Measurements from ENCODE around the gene TTC31.

Gene TTC31

DNA sequence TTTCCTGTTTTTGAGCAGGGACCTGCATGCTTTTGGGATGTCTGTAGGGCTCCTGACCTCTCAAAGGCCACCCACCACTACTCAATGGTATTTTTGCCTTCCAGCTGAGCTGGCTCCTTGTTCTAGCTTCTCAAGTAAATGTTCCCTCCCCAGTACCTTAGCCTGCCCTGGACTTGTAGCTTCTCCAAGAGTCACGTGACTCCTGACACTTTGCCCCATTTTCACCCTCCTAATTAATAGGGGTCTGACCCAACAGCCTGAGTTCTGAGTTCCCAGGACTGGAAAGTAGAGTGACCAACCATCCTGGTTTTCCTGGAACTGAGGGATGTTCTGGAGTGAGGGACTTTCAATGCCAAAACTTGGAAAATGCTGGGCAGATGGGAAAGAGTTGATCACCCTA lies 12.6 kb downstream of the TTC31 start:
- H3K27me3 ChIP-seq (ENCODE audit: insufficient read depth, low read length, poor library complexity) = no peaks in the 10 kb centered on the region
- no peak overlapping the region for H3K4me2 ChIP-seq (ENCODE audit: insufficient read depth, low read length)
- no peak overlapping the region for H3K4me3 ChIP-seq (ENCODE audit: low read depth in 1 of 2, low read length in 2 of 2)
- no peaks in the 10 kb centered on the region for H3K9me3 ChIP-seq (ENCODE audit: insufficient read depth, low read length, severe bottlenecking)
- DNase-seq = no peak
- no peaks in the 10 kb centered on the region for H4K20me1 ChIP-seq (ENCODE audit: insufficient read depth, low read length)
- H3K36me3 ChIP-seq (ENCODE audit: insufficient read depth, low read length) = peaks cover 40% of the 10 kb centered on the region
- no peak for TF ChIP-seq EZH2 (IDR thresholded peaks at IDR 0.05; ENCODE audit: borderline replicate concordance, low read depth, low read length, severe bottlenecking)
- TF ChIP-seq, protein P1, sequence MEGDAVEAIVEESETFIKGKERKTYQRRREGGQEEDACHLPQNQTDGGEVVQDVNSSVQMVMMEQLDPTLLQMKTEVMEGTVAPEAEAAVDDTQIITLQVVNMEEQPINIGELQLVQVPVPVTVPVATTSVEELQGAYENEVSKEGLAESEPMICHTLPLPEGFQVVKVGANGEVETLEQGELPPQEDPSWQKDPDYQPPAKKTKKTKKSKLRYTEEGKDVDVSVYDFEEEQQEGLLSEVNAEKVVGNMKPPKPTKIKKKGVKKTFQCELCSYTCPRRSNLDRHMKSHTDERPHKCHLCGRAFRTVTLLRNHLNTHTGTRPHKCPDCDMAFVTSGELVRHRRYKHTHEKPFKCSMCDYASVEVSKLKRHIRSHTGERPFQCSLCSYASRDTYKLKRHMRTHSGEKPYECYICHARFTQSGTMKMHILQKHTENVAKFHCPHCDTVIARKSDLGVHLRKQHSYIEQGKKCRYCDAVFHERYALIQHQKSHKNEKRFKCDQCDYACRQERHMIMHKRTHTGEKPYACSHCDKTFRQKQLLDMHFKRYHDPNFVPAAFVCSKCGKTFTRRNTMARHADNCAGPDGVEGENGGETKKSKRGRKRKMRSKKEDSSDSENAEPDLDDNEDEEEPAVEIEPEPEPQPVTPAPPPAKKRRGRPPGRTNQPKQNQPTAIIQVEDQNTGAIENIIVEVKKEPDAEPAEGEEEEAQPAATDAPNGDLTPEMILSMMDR (IDR thresholded peaks at IDR 0.05; ENCODE audit: borderline replicate concordance, extremely low read depth, low read length, poor library complexity, severe bottlenecking) = no peak
- peaks cover 22% of the 10 kb centered on the region for H3K4me1 ChIP-seq (ENCODE audit: insufficient read depth, low read length)
- no peak for ATAC-seq (ENCODE audit: insufficient read depth, low read depth)
- no peak overlapping the region for H3K27ac ChIP-seq (ENCODE audit: low read length)
- no peak overlapping the region for H2AFZ ChIP-seq (ENCODE audit: low read depth, low read length)
- H3K79me2 ChIP-seq (ENCODE audit: insufficient read depth, low read length) = peaks cover 17% of the 10 kb centered on the region
- H3K9ac ChIP-seq (ENCODE audit: low read depth, low read length) = no peak overlapping the region

DNA sequence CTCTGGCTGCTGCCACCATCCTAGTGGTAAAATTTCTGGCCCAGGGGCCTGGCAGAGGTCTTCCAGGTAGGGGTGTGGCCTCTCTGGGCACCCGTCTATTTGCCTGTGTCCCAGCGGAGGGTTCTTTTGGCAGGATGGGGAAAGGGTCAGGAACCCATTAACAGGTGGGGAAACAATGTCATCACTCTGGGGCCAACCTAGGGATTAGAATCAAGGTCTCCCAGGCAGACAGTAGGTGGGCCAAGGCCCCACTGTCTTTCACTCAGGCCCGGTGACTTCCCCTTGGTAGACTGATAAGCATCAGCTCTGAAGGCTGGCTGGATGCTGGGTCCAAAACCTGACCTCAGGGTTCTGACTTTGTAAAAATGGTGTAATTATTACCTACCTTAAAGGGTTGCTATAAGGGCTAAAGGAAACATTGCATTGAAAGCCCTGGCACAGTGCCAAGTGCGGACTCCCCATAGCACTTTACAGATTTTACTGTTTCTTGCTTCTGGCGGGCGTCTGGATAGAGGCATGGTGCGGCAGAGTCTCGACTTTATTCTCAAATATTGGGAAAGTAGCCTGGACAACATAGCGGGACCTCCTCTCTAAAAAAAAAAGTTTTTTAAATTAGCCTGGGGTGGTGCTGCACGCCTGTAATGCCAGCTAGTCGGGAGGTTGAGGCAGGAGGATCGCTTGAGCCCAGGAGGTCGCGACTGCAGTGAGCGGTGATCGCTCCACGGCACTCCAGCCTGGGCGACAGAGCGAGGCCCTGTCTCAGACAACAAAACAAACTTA lies 14.3 kb downstream of the TTC31 start:
- H4K20me1 ChIP-seq (ENCODE audit: insufficient read depth, low read length) = no peaks in the 10 kb centered on the region
- no peaks in the 10 kb centered on the region for H3K27me3 ChIP-seq (ENCODE audit: insufficient read depth, low read length, poor library complexity)
- peaks cover 22% of the 10 kb centered on the region for H3K36me3 ChIP-seq (ENCODE audit: insufficient read depth, low read length)
- peak overlapping the region; percentile 71 for H3K9ac ChIP-seq (ENCODE audit: low read depth, low read length)
- H3K4me2 ChIP-seq (ENCODE audit: insufficient read depth, low read length) = peak overlapping the region; percentile 75
- H3K27ac ChIP-seq (ENCODE audit: low read length) = peak overlapping the region; percentile 83
- DNase-seq = no peak
- TF ChIP-seq EZH2 (IDR thresholded peaks at IDR 0.05; ENCODE audit: borderline replicate concordance, low read depth, low read length, severe bottlenecking) = no peak
- TF ChIP-seq, protein P1 (IDR thresholded peaks at IDR 0.05; ENCODE audit: borderline replicate concordance, extremely low read depth, low read length, poor library complexity, severe bottlenecking) = no peak
- H3K9me3 ChIP-seq (ENCODE audit: insufficient read depth, low read length, severe bottlenecking) = no peaks in the 10 kb centered on the region
- ATAC-seq (ENCODE audit: insufficient read depth, low read depth) = peak; percentile 33
- H3K4me3 ChIP-seq (ENCODE audit: low read depth in 1 of 2, low read length in 2 of 2) = peak overlapping the region; percentile 30 to 70; a peak in 3 of 4 replicates
- H2AFZ ChIP-seq (ENCODE audit: low read depth, low read length) = peak overlapping the region; percentile 87
- H3K79me2 ChIP-seq (ENCODE audit: insufficient read depth, low read length) = peaks cover 17% of the 10 kb centered on the region
- H3K4me1 ChIP-seq (ENCODE audit: insufficient read depth, low read length) = peaks cover 22% of the 10 kb centered on the region

DNA sequence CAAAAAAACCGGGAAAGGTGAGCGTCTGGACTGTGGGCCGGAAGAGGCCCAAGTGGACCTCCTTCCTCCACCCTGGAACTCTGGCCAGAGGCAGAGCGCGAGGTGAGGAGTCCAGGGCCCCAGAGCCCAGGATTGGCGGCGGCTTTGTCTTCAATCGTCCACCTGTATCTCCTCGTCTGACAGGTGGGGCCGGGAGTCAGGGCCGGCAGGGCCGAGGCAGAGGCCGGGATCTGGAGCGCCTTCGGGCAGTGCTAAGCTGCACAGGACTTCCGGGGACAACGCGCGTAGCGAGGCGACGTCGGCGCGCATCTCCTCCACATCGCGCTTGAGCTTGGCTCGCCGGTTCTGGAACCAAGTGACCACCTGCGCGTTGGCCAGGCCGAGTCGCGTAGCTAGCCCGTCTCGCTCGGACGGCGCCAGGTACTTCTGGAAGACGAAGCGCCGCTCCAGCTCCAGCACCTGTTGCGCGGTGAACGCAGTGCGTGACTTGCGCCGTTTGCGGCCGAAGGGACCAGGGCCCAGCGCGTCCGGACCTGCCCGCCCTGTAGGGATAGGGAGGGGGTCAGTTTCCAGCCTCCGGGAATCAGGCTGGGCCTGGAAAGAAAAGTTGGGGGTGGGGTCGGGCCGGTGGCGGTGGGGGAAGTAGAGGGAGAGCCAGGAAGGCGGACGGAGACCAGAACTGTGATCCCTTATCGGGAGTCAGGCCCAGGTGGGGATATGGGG lies 15.1 kb downstream of the TTC31 start:
- ATAC-seq (ENCODE audit: insufficient read depth, low read depth) (peak; percentile 79), DNase-seq (peak; percentile 48)
- TF ChIP-seq EZH2 (IDR thresholded peaks at IDR 0.05; ENCODE audit: borderline replicate concordance, low read depth, low read length, severe bottlenecking) = no peak
- TF ChIP-seq, protein P1 (IDR thresholded peaks at IDR 0.05; ENCODE audit: borderline replicate concordance, extremely low read depth, low read length, poor library complexity, severe bottlenecking) = no peak

More for the DNA sequence above, 15.1 kb downstream of the TTC31 start:
- Histone ChIP-seq H3K9me3 (ENCODE audit: insufficient read depth, low read length, severe bottlenecking) (no peaks in the 10 kb centered on the region), H3K4me2 (ENCODE audit: insufficient read depth, low read length) (peak overlapping the region; percentile 75), H4K20me1 (ENCODE audit: insufficient read depth, low read length) (no peaks in the 10 kb centered on the region), H3K9ac (ENCODE audit: low read depth, low read length) (peak overlapping the region; percentile 71), H3K79me2 (ENCODE audit: insufficient read depth, low read length) (peaks cover 17% of the 10 kb centered on the region), H3K4me1 (ENCODE audit: insufficient read depth, low read length) (peaks cover 22% of the 10 kb centered on the region), H3K4me3 (ENCODE audit: low read depth in 1 of 2, low read length in 2 of 2) (peak overlapping the region; percentile 30 to 70; a peak in 3 of 4 replicates), H3K27ac (ENCODE audit: low read length) (peak overlapping the region; percentile 83), H3K27me3 (ENCODE audit: insufficient read depth, low read length, poor library complexity) (no peaks in the 10 kb centered on the region), H3K36me3 (ENCODE audit: insufficient read depth, low read length) (peaks cover 15% of the 10 kb centered on the region), H2AFZ (ENCODE audit: low read depth, low read length) (peak overlapping the region; percentile 87)
